HG02884 (cell line): ENCODE measurements around the gene KLRD1.
"Not testable (repeated sequence)": the region's sequence is repeated elsewhere in the genome, so short reads cannot be mapped to it uniquely, and the experiment has no call there.

Experiments used
- ATAC-seq: cut with Tn5 transposase; IDR thresholded peaks from one replicate; pipeline ENCODE4 v1.9.1; 2021; ENCODE audit warnings: mild to moderate bottlenecking, moderate library complexity; ENCODE audit not compliant: unreplicated experiment

KLRD1 gene

DNA sequence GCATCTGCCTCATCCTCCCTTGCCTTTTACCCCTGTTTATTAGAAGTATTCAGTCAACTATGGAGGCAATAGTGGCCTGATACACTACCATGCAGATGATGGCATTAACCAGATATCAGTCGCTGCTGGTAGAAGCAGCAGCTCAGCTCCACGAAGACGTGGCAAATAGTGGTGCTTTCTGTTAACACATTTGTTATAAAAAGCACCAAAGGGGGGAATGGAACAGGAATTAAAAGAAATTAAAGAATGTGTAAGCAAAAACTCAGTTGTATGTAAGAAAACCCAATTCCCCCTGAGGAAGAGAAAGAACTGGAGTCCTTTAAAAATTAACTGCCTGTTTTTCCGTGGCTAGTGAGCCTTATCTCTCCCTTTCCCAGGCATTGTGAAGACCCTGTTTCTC, 60.0 kb downstream of the KLRD1 start:
- not testable (repeated sequence) for ATAC-seq

DNA sequence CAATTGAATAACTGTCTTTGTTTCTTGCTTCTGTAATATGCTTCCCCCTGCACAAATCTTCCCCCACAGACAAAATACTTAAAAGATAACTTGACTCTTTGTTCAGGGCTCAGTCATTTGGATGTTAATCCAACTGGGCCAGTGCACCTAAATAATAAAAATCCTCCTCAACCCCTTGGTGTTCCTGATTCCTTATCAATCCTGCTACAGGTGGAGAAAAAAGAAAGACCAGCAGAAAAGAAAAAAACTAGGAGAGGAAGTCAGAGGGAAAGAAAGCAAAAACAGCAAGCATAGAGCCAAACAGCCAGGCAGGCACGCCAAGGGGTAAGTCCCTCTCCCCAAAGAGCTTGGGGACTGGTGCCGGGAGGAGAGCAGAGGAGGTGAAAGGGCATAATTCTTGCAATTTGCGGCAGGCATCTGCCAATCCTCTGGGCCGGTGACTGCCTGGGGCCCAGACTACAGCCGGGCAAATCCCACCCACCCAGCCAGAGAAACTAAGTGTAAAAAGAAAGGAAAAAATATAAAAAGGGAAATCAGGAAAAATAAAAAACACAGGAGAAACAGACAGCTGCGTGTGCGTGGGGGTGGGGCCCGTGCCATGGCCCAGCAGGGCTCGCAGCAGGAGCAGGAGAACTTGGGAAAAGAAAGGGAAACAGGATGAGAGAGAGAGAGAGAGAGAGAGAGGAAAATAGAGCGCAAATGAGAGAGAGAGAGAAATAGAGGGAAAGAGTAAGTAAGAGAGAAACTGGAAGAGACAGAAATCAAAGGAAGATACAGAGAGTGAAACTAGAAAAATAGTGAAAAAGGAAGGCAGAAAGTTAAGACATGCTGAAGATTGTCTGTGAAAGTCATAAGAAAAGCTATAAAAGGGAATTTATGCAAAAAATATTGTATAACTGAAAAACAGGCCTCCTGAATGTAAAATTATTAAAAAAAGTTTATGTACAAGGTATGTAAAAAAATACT, 60.8 kb downstream of the KLRD1 start:
- ATAC-seq: no peak

DNA sequence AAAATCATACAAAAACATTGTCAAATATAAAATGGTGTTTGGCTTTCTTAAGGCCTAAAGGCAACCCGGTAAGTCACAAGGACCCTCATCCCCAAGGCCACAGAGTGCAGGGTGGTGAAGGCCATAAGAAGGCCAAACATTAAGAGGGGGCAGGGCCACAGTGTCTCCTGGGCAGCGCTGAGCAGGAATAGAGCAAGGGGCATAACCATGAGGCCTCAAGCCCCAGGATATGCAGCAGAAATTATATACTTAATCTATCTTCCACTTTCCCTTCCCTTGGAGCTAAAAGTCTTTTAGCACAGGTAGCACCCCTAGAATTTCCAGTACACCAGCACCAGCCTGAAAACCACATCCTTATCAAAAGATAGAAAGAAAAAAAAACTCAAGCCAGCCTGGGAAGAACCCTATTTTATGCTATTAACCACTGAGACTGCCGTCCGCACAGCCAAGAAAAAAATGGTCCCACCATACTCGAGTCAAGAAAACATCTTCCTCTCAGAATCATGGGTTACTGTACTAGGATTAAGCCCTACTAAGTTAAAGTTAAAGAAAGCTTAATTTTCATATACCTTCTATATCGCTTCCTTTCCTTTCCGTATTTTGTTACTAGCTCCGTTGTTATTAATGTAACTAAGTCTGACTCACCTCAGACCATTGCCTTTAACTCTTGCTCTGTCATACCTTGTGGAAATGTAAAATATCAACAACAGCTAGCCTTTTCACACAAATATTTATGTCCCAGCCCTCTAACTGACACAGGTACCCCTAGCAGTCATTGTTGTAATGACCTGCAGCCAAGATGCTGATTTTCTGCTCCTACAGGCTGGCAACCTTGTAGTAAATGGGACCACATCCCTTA, 62.1 kb downstream of the KLRD1 start:
- no peak for ATAC-seq

DNA sequence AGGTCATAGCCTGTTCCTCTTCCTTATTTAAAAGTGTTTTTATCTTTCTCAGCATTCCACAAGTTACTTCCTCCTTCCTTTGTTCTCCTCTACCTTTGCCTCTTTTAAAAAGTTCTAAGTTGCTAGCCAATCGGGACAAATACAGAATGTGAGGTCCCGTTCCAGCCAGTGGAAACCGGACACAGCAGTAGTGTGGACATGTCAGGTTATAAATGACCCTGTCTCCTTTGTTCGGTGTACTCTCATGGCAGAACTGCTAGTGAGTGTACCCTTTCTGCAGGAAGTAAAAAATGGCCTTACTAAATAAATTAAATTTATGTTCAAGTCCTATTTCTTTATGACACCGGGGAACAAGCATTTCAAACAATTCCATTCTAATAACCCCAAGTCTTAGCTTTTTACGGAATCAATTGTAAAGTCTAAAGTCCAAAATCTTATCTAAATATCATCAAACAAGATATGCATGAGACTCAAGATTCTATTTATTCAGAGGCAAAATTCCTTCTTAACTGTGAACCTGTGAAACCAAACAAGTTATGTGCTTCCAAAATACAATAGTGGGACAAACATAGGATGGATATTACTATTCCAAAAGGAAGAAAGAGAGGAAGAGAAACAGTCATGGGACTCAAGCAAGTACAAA, 64.3 kb downstream of the KLRD1 start:
- not testable (repeated sequence) for ATAC-seq

DNA sequence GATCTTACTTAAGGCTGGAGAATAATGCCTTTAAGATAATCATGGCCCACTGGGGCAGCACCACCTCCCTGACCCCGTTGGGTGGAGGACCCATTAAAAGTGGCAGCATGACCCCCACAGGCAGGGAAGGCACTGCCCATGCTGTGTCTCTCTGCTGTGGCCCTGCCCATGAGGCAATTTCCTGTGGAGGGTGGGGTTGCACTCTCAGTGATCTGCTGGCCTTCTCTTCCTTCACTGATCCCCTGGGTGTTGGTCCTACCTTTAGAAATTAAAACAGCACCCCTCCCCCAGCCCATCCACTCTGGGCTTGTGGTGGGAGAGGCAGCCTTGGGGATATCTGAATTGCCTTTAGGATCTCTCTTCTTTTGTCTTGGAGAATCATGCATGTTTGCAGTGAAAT, 64.9 kb downstream of the KLRD1 start:
- ATAC-seq: no peak

DNA sequence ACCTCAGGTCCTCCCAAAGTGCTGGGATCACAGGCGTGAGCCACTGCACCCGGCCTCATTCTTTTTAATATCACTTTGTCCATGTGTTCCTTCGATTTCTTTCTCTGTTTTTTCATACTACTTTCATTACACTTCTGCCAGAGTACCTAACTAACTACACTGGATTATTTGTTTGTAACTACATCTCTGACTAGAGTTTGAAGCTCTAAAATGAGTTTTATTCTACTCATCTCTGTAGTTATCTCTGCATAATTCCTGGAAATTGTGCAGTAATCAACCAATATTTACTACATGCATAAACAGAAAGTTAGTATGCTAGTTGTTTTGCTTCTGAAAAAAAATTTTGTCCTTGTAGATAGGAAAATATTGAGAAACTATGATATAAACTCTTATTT, 67.0 kb downstream of the KLRD1 start:
- no peak for ATAC-seq

DNA sequence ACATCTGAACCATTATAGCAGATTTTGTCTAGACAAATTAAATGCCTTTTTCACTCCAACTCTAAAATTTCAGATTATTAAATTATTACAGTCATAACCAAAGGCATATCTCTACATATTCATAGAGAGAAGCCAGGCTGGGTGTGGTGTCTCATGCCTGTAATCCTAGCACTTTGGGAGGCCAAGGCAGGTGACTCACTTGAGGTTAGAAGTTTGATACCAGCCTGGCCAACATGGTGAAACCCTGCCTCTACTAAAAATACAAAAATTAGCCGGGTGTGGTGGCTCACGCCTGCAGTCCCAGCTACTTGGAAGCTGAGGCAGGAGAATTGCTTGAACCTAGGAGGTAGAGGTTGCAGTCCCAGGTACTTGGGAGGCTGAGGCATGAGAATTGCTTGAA, 71.1 kb downstream of the KLRD1 start:
- not testable (repeated sequence) for ATAC-seq
